IMR-90 (cell line): ENCODE measurements around the gene TAF4. TPM values are rescaled to one million over a fixed set of nuclear protein-coding genes. Genes with fewer than 3 reads are reported as not detected.

Experiments
- ATAC-seq: fragments of 200-7000 bp; cut with Tn5 transposase; 2 replicates; pipeline ENCODE4 v1.9.1; 2020; ENCODE audit warnings: low read depth, mild to moderate bottlenecking, moderate library complexity
- BruUV-seq: library from RNA; stranded (reverse); fragments of 400-500 nt; replicated peaks from 2 replicates; lab custom pipeline; 2021; lab: Mats Ljungman, UMichigan
- CTCF ChIA-PET: fragments of 300-600 bp; formaldehyde crosslinking; extraction: SDS; loops from one replicate; lab custom pipeline; 2021; ENCODE audit warnings: antibody characterized with exemption; lab: Yijun Ruan, JAX
- POLR2A ChIA-PET: fragments of 300-600 bp; sonication (Branson Sonifier 250); formaldehyde crosslinking; loops from one replicate; lab custom pipeline; 2022; ENCODE audit warnings: antibody characterized with exemption; ENCODE audit not compliant: unreplicated experiment; lab: Charles Lee
- DNase-seq: peaks from one replicate; pipeline ENCODE4 v3.0.0; 2013
- H2AFZ ChIP-seq: replicated peaks from 2 replicates; pipeline ENCODE3; 2013; ENCODE audit warnings: low read length, mild to moderate bottlenecking; ENCODE audit not compliant: poor library complexity
- H2AK5ac ChIP-seq: 2 replicates; pipeline ENCODE4 v1.6.1; 2013; ENCODE audit warnings: low read depth, low read length, inconsistent platforms
- H2AK9ac ChIP-seq: replicated peaks from 2 replicates; pipeline ENCODE3; 2013; ENCODE audit warnings: mild to moderate bottlenecking, low read depth, low read length, moderate library complexity; ENCODE audit not compliant: poor library complexity
- H2BK120ac ChIP-seq: 2 replicates; pipeline ENCODE4 v1.6.1; 2013; ENCODE audit warnings: low read depth, low read length, inconsistent platforms
- H2BK15ac ChIP-seq: 3 replicates; pipeline ENCODE4 v1.6.1; 2013; ENCODE audit warnings: low read depth, low read length, inconsistent platforms
- H2BK20ac ChIP-seq: 2 replicates; pipeline ENCODE4 v1.6.1; 2013; ENCODE audit warnings: low read depth, mild to moderate bottlenecking, inconsistent platforms, low read length, moderate library complexity
- H2BK5ac ChIP-seq: 2 replicates; pipeline ENCODE4 v1.6.1; 2013; ENCODE audit warnings: mild to moderate bottlenecking, low read depth, low read length, inconsistent platforms; ENCODE audit not compliant: poor library complexity, severe bottlenecking
- H3K14ac ChIP-seq: replicated peaks from 2 replicates; pipeline ENCODE4 v1.6.1; 2013; ENCODE audit warnings: low read depth, low read length, inconsistent platforms
- H3K18ac ChIP-seq: 2 replicates; pipeline ENCODE4 v1.6.1; 2013; ENCODE audit warnings: low read depth, low read length, control low read depth
- H3K23ac ChIP-seq: 2 replicates; pipeline ENCODE4 v1.6.1; 2013; ENCODE audit warnings: low read depth, low read length, inconsistent platforms
- H3K27ac ChIP-seq: 2 replicates; pipeline ENCODE4 v1.5.1; 2013; ENCODE audit warnings: mild to moderate bottlenecking, control low read depth, low read length; ENCODE audit not compliant: insufficient read depth
- H3K27me3 ChIP-seq: 2 replicates; pipeline ENCODE4 v1.6.1; 2013; ENCODE audit warnings: low read length; ENCODE audit not compliant: control insufficient read depth, insufficient read depth
- H3K36me3 ChIP-seq: 2 replicates; pipeline ENCODE4 v1.6.1; 2013; ENCODE audit warnings: low read length, mixed read lengths; ENCODE audit not compliant: control insufficient read depth, insufficient read depth
- H3K4ac ChIP-seq: 2 replicates; pipeline ENCODE4 v1.6.1; 2013; ENCODE audit warnings: low read depth, low read length, inconsistent platforms
- H3K4me1 ChIP-seq: 2 replicates; pipeline ENCODE4 v1.6.1; 2013; ENCODE audit warnings: low read length, mixed read lengths; ENCODE audit not compliant: control insufficient read depth, insufficient read depth
- H3K4me2 ChIP-seq: 2 replicates; pipeline ENCODE4 v1.6.1; 2013; ENCODE audit warnings: low read depth, mild to moderate bottlenecking, control low read depth, low read length, moderate library complexity
- H3K4me3 ChIP-seq: 2 replicates; pipeline ENCODE4 v1.5.1; 2013; ENCODE audit warnings: low read depth, mild to moderate bottlenecking, control low read depth, low read length, moderate library complexity; ENCODE audit not compliant: insufficient read depth
- H3K56ac ChIP-seq: 2 replicates; pipeline ENCODE4 v1.6.1; 2013; ENCODE audit warnings: low read length, inconsistent platforms; ENCODE audit not compliant: insufficient read depth; ENCODE audit errors: extremely low read depth
- H3K79me1 ChIP-seq, 2 experiments: 2 replicates each; pipeline ENCODE4 v1.6.1; 2013; ENCODE audit warnings: low read length in 2 of 2, inconsistent platforms in 1 of 2, low read depth in 1 of 2
- H3K9ac ChIP-seq: 2 replicates; pipeline ENCODE4 v1.6.1; 2013; ENCODE audit warnings: low read depth, low read length, control low read depth
- H3K9me1 ChIP-seq: 2 replicates; pipeline ENCODE4 v1.6.1; 2013; ENCODE audit warnings: low read length, inconsistent platforms; ENCODE audit not compliant: insufficient read depth
- H3K9me3 ChIP-seq: 2 replicates; pipeline ENCODE4 v1.6.1; 2013; ENCODE audit warnings: low read length; ENCODE audit not compliant: control insufficient read depth, insufficient read depth
- H4K20me1 ChIP-seq: 2 replicates; pipeline ENCODE4 v1.6.1; 2013; ENCODE audit warnings: low read length, inconsistent platforms; ENCODE audit not compliant: insufficient read depth
- H4K5ac ChIP-seq: 2 replicates; pipeline ENCODE4 v1.6.1; 2013; ENCODE audit warnings: mild to moderate bottlenecking, low read depth, low read length, control low read depth
- H4K8ac ChIP-seq, 2 experiments: 2 replicates each; pipeline ENCODE4 v1.6.1; 2013; ENCODE audit warnings: low read depth in 2 of 2, low read length in 2 of 2, control low read depth in 1 of 2, inconsistent platforms in 1 of 2
- H4K91ac ChIP-seq: 2 replicates; pipeline ENCODE4 v1.6.1; 2013; ENCODE audit warnings: low read depth, low read length, inconsistent platforms; ENCODE audit not compliant: insufficient read depth
- BHLHE40 ChIP-seq: fragments of 150-350 bp; IDR thresholded peaks from 2 replicates; pipeline ENCODE4 v1.6.1; 2016; ENCODE audit warnings: mild to moderate bottlenecking, low read depth, low read length
- CEBPB ChIP-seq: IDR thresholded peaks from 2 replicates; pipeline ENCODE4 v1.6.1; 2012; ENCODE audit warnings: low read depth, low read length, improper control_type of control experiment
- CHD1 ChIP-seq: IDR thresholded peaks from 2 replicates; pipeline ENCODE4 v1.6.1; 2012; ENCODE audit warnings: low read depth, low read length, improper control_type of control experiment
- FOS ChIP-seq: fragments of 150-350 bp; IDR thresholded peaks from 2 replicates; pipeline ENCODE4 v1.6.1; 2016; ENCODE audit warnings: low read depth, low read length
- MAFK ChIP-seq: IDR thresholded peaks from 2 replicates; pipeline ENCODE4 v1.6.1; 2012; ENCODE audit warnings: low read depth, low read length, improper control_type of control experiment
- MXI1 ChIP-seq: IDR thresholded peaks from 2 replicates; pipeline ENCODE4 v1.6.1; 2012; ENCODE audit warnings: low read depth, mild to moderate bottlenecking, low read length, moderate library complexity, borderline replicate concordance
- NFE2L2 ChIP-seq: fragments of 150-350 bp; IDR thresholded peaks from 2 replicates; pipeline ENCODE4 v1.6.1; 2016; ENCODE audit warnings: low read depth, mild to moderate bottlenecking, low read length
- POLR2A ChIP-seq: IDR thresholded peaks from 2 replicates; pipeline ENCODE4 v1.6.1; 2012; ENCODE audit warnings: mild to moderate bottlenecking, low read depth, low read length
- RFX5 ChIP-seq: IDR thresholded peaks from 2 replicates; pipeline ENCODE4 v1.8.0; 2012; ENCODE audit warnings: low read depth, mild to moderate bottlenecking, low read length, moderate library complexity
- USF2 ChIP-seq: fragments of 150-350 bp; IDR thresholded peaks from 2 replicates; pipeline ENCODE4 v1.6.1; 2017; ENCODE audit warnings: mild to moderate bottlenecking, antibody characterized with exemption, low read length, low read depth
- WGBS, 2 experiments: methylation state at CpG; one replicate each; pipeline versions ENCODE4 v1.1.5 to v1.1.7; 2013; ENCODE audit warnings: missing lambda C conversion rate in 2 of 2; ENCODE audit not compliant: insufficient read length in 1 of 2; ENCODE audit errors: extremely low coverage in 2 of 2; 5-methylcytosine and 5-hydroxymethylcytosine counted together
- dilution Hi-C: fragments of 300-500 bp; cut with HindIII; formaldehyde crosslinking; loops from one replicate; pipeline ENCODE4 v1.14.3; 2018; ENCODE audit warnings: low sequenced_read_pairs; ENCODE audit not compliant: unreplicated experiment
- in situ Hi-C: fragments of 300-500 bp; cut with MboI; formaldehyde crosslinking; loops from 3 replicates; pipeline ENCODE4 v1.14.3; 2019; ENCODE audit warnings: low sequenced_read_pairs, inconsistent platforms, mixed read lengths
- intact Hi-C: fragments of 100-400 bp; cut with micrococcal nuclease; formaldehyde crosslinking; loops from 2 replicates; pipeline ENCODE4 v1.10.0; 2022
- polyA plus RNA-seq, 3 experiments: library from polyadenylated mRNA; depleted of rRNA; stranded (reverse); fragments of >200 nt; gene quantifications; 2 replicates each; pipeline ENCODE4 v1.2.3, GENCODE V29; 2012; ENCODE audit warnings: low replicate concordance in 1 of 3
- total RNA-seq: library from RNA; depleted of rRNA; stranded (reverse); fragments of >200 nt; gene quantifications from 2 replicates; pipeline ENCODE4 v1.2.3, GENCODE V29; 2012
- TF ChIP-seq, protein P1 (sequence below): conservative IDR thresholded peaks from 2 replicates; pipeline ENCODE4 v1.5.1; 2012; ENCODE audit warnings: mild to moderate bottlenecking, low read depth, low read length, improper control_type of control experiment

Gene TAF4
- total and polyA plus RNA-seq, 2 of the 4 experiments (the other 2 are of a cell fraction) = 1.4 to 5.1 TPM

DNA sequence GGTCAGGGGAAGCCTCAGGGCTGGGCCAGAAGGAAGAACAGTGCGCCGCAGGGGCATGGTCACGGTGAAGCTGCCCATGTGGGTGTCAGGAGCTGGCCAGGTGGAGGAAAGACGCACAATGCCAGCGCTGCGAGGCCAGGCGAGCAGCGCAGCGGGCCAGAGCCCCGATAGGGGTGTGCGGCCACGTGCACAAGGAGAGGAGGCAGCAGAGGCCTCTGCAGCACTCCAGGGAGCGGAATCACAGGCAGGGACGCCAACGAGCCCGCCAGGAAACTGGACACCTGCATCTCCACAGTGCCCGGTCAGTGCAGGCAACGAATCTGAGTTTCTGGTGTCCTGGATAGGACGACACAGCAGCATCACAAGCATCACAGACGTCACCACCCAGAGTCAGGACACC is 35.7 kb downstream of the TAF4 start:
- no TSS peak for BruUV-seq
- H2BK20ac ChIP-seq = no peak overlapping the region
- no peak overlapping the region for H3K23ac ChIP-seq
- 95% methylated on average over 16 of the region's 20 CpGs; no CpG with 5 or more reads in 1 of the 2 experiments for WGBS, 2 experiments
- no peak overlapping the region for H3K18ac ChIP-seq
- no peak overlapping the region for H4K8ac ChIP-seq
- no peak overlapping the region for H3K4me3 ChIP-seq
- dilution Hi-C loops (no loop called here), in situ Hi-C loops (no loop called here), intact Hi-C loops (loop anchor here (5.0 kb wide), 1 partner anchor 32 kb away; no protein-coding TSS in a partner anchor)
- H3K4ac ChIP-seq = no peak overlapping the region
- peaks cover 11% of the 10 kb centered on the region; the same call in 1 of the 2 replicates for H3K4me1 ChIP-seq
- no peak overlapping the region for H2BK5ac ChIP-seq
- no peak for DNase-seq
- H3K9ac ChIP-seq = no peak overlapping the region
- TF ChIP-seq BHLHE40 (no peak), MAFK (no peak), POLR2A (no peak), FOS (no peak), CHD1 (no peak), USF2 (no peak), CEBPB (no peak), NFE2L2 (no peak), RFX5 (no peak), MXI1 (no peak)
- TF ChIP-seq, protein P1, sequence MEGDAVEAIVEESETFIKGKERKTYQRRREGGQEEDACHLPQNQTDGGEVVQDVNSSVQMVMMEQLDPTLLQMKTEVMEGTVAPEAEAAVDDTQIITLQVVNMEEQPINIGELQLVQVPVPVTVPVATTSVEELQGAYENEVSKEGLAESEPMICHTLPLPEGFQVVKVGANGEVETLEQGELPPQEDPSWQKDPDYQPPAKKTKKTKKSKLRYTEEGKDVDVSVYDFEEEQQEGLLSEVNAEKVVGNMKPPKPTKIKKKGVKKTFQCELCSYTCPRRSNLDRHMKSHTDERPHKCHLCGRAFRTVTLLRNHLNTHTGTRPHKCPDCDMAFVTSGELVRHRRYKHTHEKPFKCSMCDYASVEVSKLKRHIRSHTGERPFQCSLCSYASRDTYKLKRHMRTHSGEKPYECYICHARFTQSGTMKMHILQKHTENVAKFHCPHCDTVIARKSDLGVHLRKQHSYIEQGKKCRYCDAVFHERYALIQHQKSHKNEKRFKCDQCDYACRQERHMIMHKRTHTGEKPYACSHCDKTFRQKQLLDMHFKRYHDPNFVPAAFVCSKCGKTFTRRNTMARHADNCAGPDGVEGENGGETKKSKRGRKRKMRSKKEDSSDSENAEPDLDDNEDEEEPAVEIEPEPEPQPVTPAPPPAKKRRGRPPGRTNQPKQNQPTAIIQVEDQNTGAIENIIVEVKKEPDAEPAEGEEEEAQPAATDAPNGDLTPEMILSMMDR = no peak
- H3K56ac ChIP-seq = no peak overlapping the region
- H3K9me3 ChIP-seq = no peaks in the 10 kb centered on the region
- no peak overlapping the region for H2BK120ac ChIP-seq
- H3K27ac ChIP-seq = no peak overlapping the region
- ChIA-PET POLR2A (no interaction called here), CTCF (no interaction called here)
- peaks cover 70% of the 10 kb centered on the region for H4K20me1 ChIP-seq
- H3K14ac ChIP-seq = no peak overlapping the region
- H2BK15ac ChIP-seq = no peak overlapping the region
- H2AK5ac ChIP-seq = no peak overlapping the region
- no peak for ATAC-seq
- no peak overlapping the region for H3K4me2 ChIP-seq
- H2AK9ac ChIP-seq = no peak overlapping the region
- H3K79me1 ChIP-seq = peaks cover 51 to 75% of the 10 kb centered on the region in 2 experiments
- H2AFZ ChIP-seq = no peak overlapping the region
- peaks cover 9% of the 10 kb centered on the region; the same call in 1 of the 2 replicates for H3K9me1 ChIP-seq
- H4K5ac ChIP-seq = no peak overlapping the region
- H3K27me3 ChIP-seq = no peaks in the 10 kb centered on the region
- H4K91ac ChIP-seq = no peak overlapping the region
- no peaks in the 10 kb centered on the region for H3K36me3 ChIP-seq
